Measurements from ENCODE around the gene ALPK1.

ALPK1 gene

GRCh38 chr4:112403101-112403945, 106.2 kb downstream of the ALPK1 start:
- Histone ChIP-seq H3K36me3 (ENCODE audit: control insufficient read depth in 4 of 4, insufficient read depth in 4 of 4, low read length in 3 of 4) (peaks cover 0 to 37% (median 6%) of the 10 kb centered on the region in 4 experiments), H3K4me1 (ENCODE audit: control extremely low read depth in 1 of 4, control insufficient read depth in 4 of 4, insufficient read depth in 4 of 4, low read length in 3 of 4) (no peaks in the 10 kb centered on the region), H3K27ac (ENCODE audit: insufficient read depth in 1 of 2, low read depth in 1 of 2, low read length in 2 of 2, poor library complexity in 1 of 2, severe bottlenecking in 2 of 2) (no peak overlapping the region), H3K4me3 (ENCODE audit: control insufficient read depth in 1 of 7, extremely low read depth in 1 of 7, insufficient read depth in 4 of 7, low read depth in 2 of 7, low read length in 6 of 7) (no peak overlapping the region), H3K9me3 (ENCODE audit: control extremely low read depth in 1 of 5, control insufficient read depth in 4 of 5, insufficient read depth in 2 of 5, low read depth in 1 of 5, low read length in 4 of 5) (no peaks in the 10 kb centered on the region), H3K27me3 (replicated peaks in 2 of 5; ENCODE audit: control insufficient read depth in 4 of 5, insufficient read depth in 5 of 5, low read length in 4 of 5) (no peaks in the 10 kb centered on the region)
- ChIA-PET CTCF (no interaction called here), POLR2A (no interaction called here)
- DNase-seq, result no peak
- 94% methylated on average over 9 of the region's 11 CpGs for WGBS (ENCODE audit: insufficient coverage)

- Histone ChIP-seq H3K27ac (ENCODE audit: insufficient read depth in 1 of 2, low read depth in 1 of 2, low read length in 2 of 2, poor library complexity in 1 of 2, severe bottlenecking in 2 of 2) (no peak overlapping the region), H3K4me3 (ENCODE audit: control insufficient read depth in 1 of 7, extremely low read depth in 1 of 7, insufficient read depth in 4 of 7, low read depth in 2 of 7, low read length in 6 of 7) (no peak overlapping the region), H3K4me1 (ENCODE audit: control extremely low read depth in 1 of 4, control insufficient read depth in 4 of 4, insufficient read depth in 4 of 4, low read length in 3 of 4) (no peaks in the 10 kb centered on the region), H3K36me3 (ENCODE audit: control insufficient read depth in 4 of 4, insufficient read depth in 4 of 4, low read length in 3 of 4) (peaks cover 8 to 37% (median 13%) of the 10 kb centered on the region in 4 experiments), H3K27me3 (replicated peaks in 2 of 5; ENCODE audit: control insufficient read depth in 4 of 5, insufficient read depth in 5 of 5, low read length in 4 of 5) (no peaks in the 10 kb centered on the region), H3K9me3 (ENCODE audit: control extremely low read depth in 1 of 5, control insufficient read depth in 4 of 5, insufficient read depth in 2 of 5, low read depth in 1 of 5, low read length in 4 of 5) (no peaks in the 10 kb centered on the region)
- no CpG with 5 or more reads among the region's 2 CpGs for WGBS (ENCODE audit: insufficient coverage)
- no peak for DNase-seq
- CTCF ChIA-PET, result no interaction called here
- POLR2A ChIA-PET, result no interaction called here
Observed at GRCh38 chr4:112410364-112410763, 113.2 kb downstream of the ALPK1 start.

- Histone ChIP-seq H3K4me3 (ENCODE audit: control insufficient read depth in 1 of 7, extremely low read depth in 1 of 7, insufficient read depth in 4 of 7, low read depth in 2 of 7, low read length in 6 of 7) (no peak overlapping the region), H3K4me1 (ENCODE audit: control extremely low read depth in 1 of 4, control insufficient read depth in 4 of 4, insufficient read depth in 4 of 4, low read length in 3 of 4) (no peaks in the 10 kb centered on the region), H3K9me3 (ENCODE audit: control extremely low read depth in 1 of 5, control insufficient read depth in 4 of 5, insufficient read depth in 2 of 5, low read depth in 1 of 5, low read length in 4 of 5) (no peaks in the 10 kb centered on the region), H3K27ac (ENCODE audit: insufficient read depth in 1 of 2, low read depth in 1 of 2, low read length in 2 of 2, poor library complexity in 1 of 2, severe bottlenecking in 2 of 2) (no peak overlapping the region), H3K36me3 (ENCODE audit: control insufficient read depth in 4 of 4, insufficient read depth in 4 of 4, low read length in 3 of 4) (peaks cover 8 to 38% (median 15%) of the 10 kb centered on the region in 4 experiments), H3K27me3 (replicated peaks in 2 of 5; ENCODE audit: control insufficient read depth in 4 of 5, insufficient read depth in 5 of 5, low read length in 4 of 5) (no peaks in the 10 kb centered on the region)
- CTCF ChIA-PET, result no interaction called here
- WGBS (ENCODE audit: insufficient coverage), result 94% methylated on average over 5 of the region's 7 CpGs
- DNase-seq, result no peak
- POLR2A ChIA-PET, result no interaction called here
Observed at GRCh38 chr4:112410804-112411203, 113.6 kb downstream of the ALPK1 start.

GRCh38 chr4:112411781-112412550, 114.8 kb downstream of the ALPK1 start:
- H3K4me3 ChIP-seq (ENCODE audit: control insufficient read depth in 1 of 7, extremely low read depth in 1 of 7, insufficient read depth in 4 of 7, low read depth in 2 of 7, low read length in 6 of 7), result no peak overlapping the region
- 96% methylated on average over 27 of the region's 32 CpGs for WGBS (ENCODE audit: insufficient coverage)
- no peak for DNase-seq
- CTCF ChIA-PET, result interaction anchor here (0.7 kb wide), 1 partner anchor 981 kb away, joined by 3 read pairs; no protein-coding TSS in a partner anchor
- H3K27me3 ChIP-seq (replicated peaks in 2 of 5; ENCODE audit: control insufficient read depth in 4 of 5, insufficient read depth in 5 of 5, low read length in 4 of 5), result no peaks in the 10 kb centered on the region
- peaks cover 8 to 42% (median 15%) of the 10 kb centered on the region in 4 experiments for H3K36me3 ChIP-seq (ENCODE audit: control insufficient read depth in 4 of 4, insufficient read depth in 4 of 4, low read length in 3 of 4)
- H3K27ac ChIP-seq (ENCODE audit: insufficient read depth in 1 of 2, low read depth in 1 of 2, low read length in 2 of 2, poor library complexity in 1 of 2, severe bottlenecking in 2 of 2), result no peak overlapping the region
- POLR2A ChIA-PET, result no interaction called here
- peaks cover 0 to 6% (median 0%) of the 10 kb centered on the region in 5 experiments for H3K9me3 ChIP-seq (ENCODE audit: control extremely low read depth in 1 of 5, control insufficient read depth in 4 of 5, insufficient read depth in 2 of 5, low read depth in 1 of 5, low read length in 4 of 5)
- H3K4me1 ChIP-seq (ENCODE audit: control extremely low read depth in 1 of 4, control insufficient read depth in 4 of 4, insufficient read depth in 4 of 4, low read length in 3 of 4), result no peaks in the 10 kb centered on the region

- Histone ChIP-seq H3K4me3 (ENCODE audit: control insufficient read depth in 1 of 7, extremely low read depth in 1 of 7, insufficient read depth in 4 of 7, low read depth in 2 of 7, low read length in 6 of 7) (no peak overlapping the region), H3K27ac (ENCODE audit: insufficient read depth in 1 of 2, low read depth in 1 of 2, low read length in 2 of 2, poor library complexity in 1 of 2, severe bottlenecking in 2 of 2) (no peak overlapping the region), H3K36me3 (ENCODE audit: control insufficient read depth in 4 of 4, insufficient read depth in 4 of 4, low read length in 3 of 4) (peaks cover 11 to 56% (median 17%) of the 10 kb centered on the region in 4 experiments), H3K9me3 (ENCODE audit: control extremely low read depth in 1 of 5, control insufficient read depth in 4 of 5, insufficient read depth in 2 of 5, low read depth in 1 of 5, low read length in 4 of 5) (peaks cover 0 to 6% (median 0%) of the 10 kb centered on the region in 5 experiments), H3K4me1 (ENCODE audit: control extremely low read depth in 1 of 4, control insufficient read depth in 4 of 4, insufficient read depth in 4 of 4, low read length in 3 of 4) (no peaks in the 10 kb centered on the region), H3K27me3 (replicated peaks in 2 of 5; ENCODE audit: control insufficient read depth in 4 of 5, insufficient read depth in 5 of 5, low read length in 4 of 5) (no peaks in the 10 kb centered on the region)
- DNase-seq, result no peak
- 100% methylated on average over 1 of the region's 3 CpGs for WGBS (ENCODE audit: insufficient coverage)
- CTCF ChIA-PET, result no interaction called here
- POLR2A ChIA-PET, result no interaction called here
Observed at GRCh38 chr4:112416464-112416863, 119.3 kb downstream of the ALPK1 start.

- peaks cover 11 to 49% (median 18%) of the 10 kb centered on the region in 4 experiments for H3K36me3 ChIP-seq (ENCODE audit: control insufficient read depth in 4 of 4, insufficient read depth in 4 of 4, low read length in 3 of 4)
- POLR2A ChIA-PET, result no interaction called here
- WGBS (ENCODE audit: insufficient coverage), result 98% methylated on average over 10 of the region's 10 CpGs
- no peaks in the 10 kb centered on the region for H3K4me1 ChIP-seq (ENCODE audit: control extremely low read depth in 1 of 4, control insufficient read depth in 4 of 4, insufficient read depth in 4 of 4, low read length in 3 of 4)
- H3K9me3 ChIP-seq (ENCODE audit: control extremely low read depth in 1 of 5, control insufficient read depth in 4 of 5, insufficient read depth in 2 of 5, low read depth in 1 of 5, low read length in 4 of 5), result peaks cover 0 to 6% (median 0%) of the 10 kb centered on the region in 5 experiments
- CTCF ChIA-PET, result no interaction called here
- H3K4me3 ChIP-seq (ENCODE audit: control insufficient read depth in 1 of 7, extremely low read depth in 1 of 7, insufficient read depth in 4 of 7, low read depth in 2 of 7, low read length in 6 of 7), result no peak overlapping the region
- no peak for DNase-seq
- no peak overlapping the region for H3K27ac ChIP-seq (ENCODE audit: insufficient read depth in 1 of 2, low read depth in 1 of 2, low read length in 2 of 2, poor library complexity in 1 of 2, severe bottlenecking in 2 of 2)
- H3K27me3 ChIP-seq (replicated peaks in 2 of 5; ENCODE audit: control insufficient read depth in 4 of 5, insufficient read depth in 5 of 5, low read length in 4 of 5), result no peaks in the 10 kb centered on the region
Observed at GRCh38 chr4:112418092-112418491, 120.9 kb downstream of the ALPK1 start.

GRCh38 chr4:112421911-112422310, 124.7 kb downstream of the ALPK1 start:
- Histone ChIP-seq H3K4me3 (ENCODE audit: control insufficient read depth in 1 of 7, extremely low read depth in 1 of 7, insufficient read depth in 4 of 7, low read depth in 2 of 7, low read length in 6 of 7) (no peak overlapping the region), H3K27me3 (replicated peaks in 2 of 5; ENCODE audit: control insufficient read depth in 4 of 5, insufficient read depth in 5 of 5, low read length in 4 of 5) (no peaks in the 10 kb centered on the region), H3K9me3 (ENCODE audit: control extremely low read depth in 1 of 5, control insufficient read depth in 4 of 5, insufficient read depth in 2 of 5, low read depth in 1 of 5, low read length in 4 of 5) (no peaks in the 10 kb centered on the region), H3K27ac (ENCODE audit: insufficient read depth in 1 of 2, low read depth in 1 of 2, low read length in 2 of 2, poor library complexity in 1 of 2, severe bottlenecking in 2 of 2) (no peak overlapping the region), H3K4me1 (ENCODE audit: control extremely low read depth in 1 of 4, control insufficient read depth in 4 of 4, insufficient read depth in 4 of 4, low read length in 3 of 4) (no peaks in the 10 kb centered on the region), H3K36me3 (ENCODE audit: control insufficient read depth in 4 of 4, insufficient read depth in 4 of 4, low read length in 3 of 4) (peaks cover 11 to 48% (median 15%) of the 10 kb centered on the region in 4 experiments)
- no peak for DNase-seq
- 97% methylated on average over 7 of the region's 7 CpGs for WGBS (ENCODE audit: insufficient coverage)
- ChIA-PET POLR2A (no interaction called here), CTCF (no interaction called here)
